NCI-H146 (cell line): ENCODE results near the gene LYPD4.

Experiments used
- DNase-seq: peaks from one replicate; lab custom pipeline; 2025; lab: John Stamatoyannopoulos, UW

Gene LYPD4

DNA sequence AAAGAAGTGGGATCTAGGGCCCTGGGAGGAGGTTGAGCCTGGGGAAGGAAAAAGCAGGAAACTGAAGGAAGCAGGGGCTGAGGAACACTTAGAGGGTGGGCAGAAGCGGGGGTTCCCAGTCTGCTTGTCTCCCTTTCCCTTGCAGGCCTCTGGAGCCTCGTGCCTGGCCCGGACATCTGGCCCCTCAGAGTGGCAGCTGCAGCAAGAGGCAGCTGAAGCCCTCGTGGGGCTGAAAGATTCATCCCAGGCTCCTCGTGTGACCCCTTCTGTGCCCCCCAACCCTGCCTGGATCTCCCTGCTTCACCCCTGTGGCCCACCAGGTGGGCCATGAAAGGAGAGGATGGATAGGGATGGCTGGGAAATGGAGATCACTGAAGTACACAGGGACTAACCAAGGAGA, 5.9 kb upstream of the LYPD4 start:
- DNase-seq: no peak

DNA sequence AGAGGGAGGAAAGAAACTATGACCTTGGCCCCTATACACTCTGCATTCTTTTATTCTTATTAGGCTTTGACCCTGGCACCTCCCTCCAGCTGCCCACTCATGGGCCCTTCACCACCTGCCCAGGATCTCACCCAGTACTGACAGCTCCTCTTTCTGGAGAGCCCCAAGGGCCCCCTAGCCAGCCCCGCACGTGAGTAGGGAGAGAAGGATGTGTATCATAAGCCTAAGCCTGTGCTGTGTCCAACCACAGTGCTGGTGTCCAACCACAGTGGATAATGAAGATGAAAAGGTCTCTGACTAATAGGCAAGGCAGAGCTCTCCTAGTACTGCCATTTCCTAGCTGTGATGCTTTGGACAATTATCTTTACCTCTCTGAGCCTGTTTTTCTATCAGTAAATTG, 4.6 kb upstream of the LYPD4 start:
- DNase-seq: no peak

DNA sequence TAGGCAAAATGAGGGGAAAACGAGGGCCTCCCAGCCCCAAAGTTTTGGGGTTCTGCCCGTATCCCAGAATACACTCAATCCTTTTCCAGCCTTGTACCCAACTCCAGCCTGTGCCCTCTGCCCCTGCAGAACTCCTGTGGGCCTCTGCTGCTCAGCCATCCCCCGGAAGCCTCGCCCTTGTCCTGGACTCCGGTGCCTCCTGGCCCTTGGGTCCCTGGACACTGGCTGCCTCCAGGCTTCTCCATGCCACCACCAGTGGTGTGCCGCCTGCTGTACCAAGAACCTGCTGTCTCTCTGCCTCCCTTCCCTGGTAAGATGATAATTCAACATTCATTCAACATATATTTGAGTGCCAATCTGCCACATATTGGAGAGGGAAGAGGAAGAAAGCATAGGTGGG, 4.2 kb upstream of the LYPD4 start:
- DNase-seq: no peak

DNA sequence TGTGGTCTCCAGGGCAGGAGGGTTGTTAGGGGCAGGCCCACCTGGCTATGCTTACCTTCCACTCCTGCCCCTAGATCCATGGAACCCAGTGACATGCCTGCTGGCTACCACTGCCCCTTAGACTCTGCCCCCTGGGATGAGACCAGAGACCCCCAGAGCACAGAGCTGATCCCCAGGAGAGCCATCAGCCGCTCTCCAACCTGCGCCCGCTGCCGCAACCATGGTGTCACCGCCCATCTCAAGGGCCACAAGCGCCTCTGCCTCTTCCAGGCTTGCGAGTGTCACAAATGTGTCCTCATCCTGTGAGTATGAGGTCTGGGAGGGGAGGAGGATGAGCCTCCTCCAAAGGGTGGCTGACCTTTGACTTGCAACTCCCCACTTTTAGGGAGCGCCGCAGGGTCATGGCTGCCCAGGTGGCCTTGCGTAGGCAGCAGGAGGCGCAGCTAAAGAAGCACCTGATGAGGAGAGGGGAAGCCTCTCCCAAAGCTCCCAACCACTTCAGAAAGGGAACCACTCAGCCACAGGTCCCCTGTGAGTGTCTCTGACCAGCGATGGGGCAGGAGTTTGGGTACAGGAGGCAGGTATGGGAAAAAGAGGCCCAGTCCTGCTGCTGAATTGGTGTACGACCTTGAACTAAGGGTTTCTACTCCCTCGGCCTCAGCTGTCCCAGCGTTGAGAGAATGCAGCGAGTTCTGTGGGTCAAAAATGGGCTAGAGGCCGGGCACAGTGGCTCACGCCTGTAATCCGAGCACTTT, 3.0 kb upstream of the LYPD4 start:
- no peak for DNase-seq

DNA sequence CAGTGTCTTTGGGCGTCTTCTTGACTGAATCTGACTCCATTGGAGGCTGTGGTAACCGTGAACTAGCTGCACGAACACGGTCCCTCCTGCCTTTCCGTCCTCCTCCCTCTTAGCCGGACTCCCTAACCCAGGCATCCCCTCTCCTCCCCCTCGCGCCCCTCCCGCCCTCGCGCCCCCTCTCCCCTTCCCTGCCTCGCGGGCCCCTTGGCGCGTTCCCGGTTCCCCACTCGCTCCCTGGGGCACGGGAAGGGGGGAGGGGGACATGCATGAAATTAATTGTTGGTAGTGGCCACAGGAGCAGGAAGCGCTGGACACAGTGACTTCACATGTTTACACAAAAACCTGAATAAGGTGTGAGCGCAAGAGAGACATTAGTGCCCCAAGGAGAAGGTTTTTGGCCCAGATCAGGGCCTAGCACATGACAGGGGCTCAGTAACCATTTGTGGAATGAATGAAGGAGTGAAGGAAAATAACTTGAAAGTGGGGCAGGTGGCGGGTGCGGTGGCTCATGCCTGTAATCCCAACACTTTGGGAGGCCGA, 638 bp upstream of the LYPD4 start:
- no peak for DNase-seq

DNA sequence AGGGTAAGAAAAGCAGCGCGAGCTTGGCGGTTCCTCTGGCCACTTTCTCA, 343 bp upstream of the LYPD4 start, which contains the start of gene DMRTC2:
DMRTC2 (plus strand) TSS at position 42 of the 50 bp plus-strand sequence. CDS start 2,387 bp downstream, outside the sequence.
- no peak for DNase-seq

DNA sequence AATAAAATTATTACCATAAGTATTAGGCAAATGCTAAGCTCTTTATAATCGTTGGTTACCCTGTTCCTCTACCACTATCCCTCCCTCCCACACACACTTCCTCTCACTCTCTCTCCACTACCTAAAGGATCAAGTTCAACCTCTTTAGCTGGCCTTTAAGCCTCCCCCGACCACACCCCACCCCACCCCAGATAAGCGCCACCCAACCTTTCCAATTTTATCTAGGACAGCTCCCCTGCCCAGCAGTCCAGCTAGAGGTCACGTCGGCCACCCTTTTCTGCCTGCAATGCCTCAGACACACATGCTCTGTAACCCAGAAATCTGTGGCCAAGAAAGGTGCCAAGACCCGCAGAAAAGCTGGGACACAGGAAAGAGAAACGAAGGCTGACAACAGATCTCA, 1.1 kb downstream of the LYPD4 start:
- DNase-seq: no peak

DNA sequence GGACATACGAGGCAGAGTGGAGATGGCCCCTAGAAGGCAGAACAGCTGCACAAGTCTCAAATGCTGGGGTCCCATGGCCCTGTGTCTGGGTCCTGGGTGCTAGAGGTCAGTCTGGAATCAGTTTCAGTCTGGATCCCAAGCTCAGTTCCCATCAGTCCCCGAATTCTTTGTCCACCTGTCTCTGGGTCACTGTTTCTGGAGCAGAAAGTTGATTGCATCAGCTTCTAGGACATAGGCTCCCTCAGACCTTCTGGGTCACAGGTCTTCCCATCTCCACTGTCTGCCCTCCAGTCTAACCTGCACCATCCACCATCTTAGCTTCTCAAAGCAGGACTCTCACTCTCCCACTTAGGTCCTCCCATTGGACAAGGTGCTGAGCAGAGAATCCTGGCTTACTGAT, 5.3 kb downstream of the LYPD4 start:
- DNase-seq: no peak

DNA sequence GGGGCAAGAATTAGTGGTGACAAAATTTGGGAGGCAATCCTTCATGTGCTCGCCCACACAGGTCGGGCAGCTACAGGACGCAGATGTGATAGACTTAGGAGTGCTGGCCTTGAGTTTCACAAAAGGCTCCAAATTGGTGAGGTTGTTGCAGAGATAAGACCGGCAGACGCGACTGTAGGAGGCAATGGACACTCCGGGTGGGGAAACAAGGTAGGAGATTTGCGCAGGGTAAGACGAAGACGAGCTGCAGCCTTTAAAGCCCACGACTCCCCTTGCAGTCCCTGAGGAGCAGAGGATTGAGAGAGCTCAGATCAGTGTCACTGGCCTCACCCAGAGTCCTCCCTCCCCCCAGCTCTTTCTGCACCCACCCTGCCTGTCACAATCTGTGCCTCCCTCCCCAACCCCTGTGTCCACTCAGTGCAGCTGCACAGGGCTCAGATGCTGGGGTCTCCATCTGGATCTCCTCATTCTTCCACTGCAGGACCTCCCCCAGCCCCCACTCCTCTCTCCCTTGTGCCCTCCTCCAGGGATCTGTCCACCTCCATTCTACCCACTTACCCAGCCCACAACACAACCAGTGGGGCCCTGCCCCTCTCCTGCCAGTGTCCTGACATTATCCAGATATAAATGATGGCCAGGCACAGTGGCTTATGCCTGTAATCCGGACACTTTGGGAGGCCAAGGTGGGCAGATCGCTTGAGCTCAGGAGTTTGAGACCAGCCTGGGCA, 6.3 kb downstream of the LYPD4 start:
- DNase-seq: no peak

DNA sequence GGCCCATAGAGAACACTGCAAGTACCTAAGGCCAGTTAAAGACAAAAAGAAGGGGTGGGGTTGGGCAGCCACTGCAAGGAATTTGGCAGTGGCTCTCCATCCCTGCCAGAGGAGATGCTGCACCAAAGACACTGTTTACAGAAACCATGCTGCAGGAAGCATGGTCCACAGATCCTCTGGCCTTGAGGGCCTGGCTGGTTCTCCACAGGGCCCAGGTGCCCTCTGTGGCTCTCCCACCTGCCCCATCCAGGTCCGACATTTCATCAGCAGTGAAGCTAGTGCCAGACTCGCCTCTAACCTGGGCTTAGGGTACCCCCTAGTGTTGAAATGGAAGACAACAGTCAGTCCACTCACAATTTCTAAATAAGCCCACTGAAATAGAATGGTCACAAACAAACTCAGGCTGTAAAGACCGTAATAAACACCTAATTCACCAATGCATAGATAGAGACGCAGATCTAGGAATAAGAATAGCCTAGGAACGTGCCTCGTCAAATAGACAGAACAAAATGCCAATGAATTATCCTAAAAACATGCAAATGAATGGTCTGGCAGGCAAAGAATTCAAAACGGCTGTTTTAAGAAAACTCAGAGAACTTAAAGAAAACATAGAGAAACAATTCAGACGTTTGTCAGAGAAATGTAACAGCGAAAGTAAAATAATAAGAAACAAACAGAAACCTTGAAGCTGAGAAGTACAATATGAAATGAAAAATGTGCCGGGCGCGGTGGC, 23.3 kb downstream of the LYPD4 start:
- DNase-seq: peak; percentile 78

DNA sequence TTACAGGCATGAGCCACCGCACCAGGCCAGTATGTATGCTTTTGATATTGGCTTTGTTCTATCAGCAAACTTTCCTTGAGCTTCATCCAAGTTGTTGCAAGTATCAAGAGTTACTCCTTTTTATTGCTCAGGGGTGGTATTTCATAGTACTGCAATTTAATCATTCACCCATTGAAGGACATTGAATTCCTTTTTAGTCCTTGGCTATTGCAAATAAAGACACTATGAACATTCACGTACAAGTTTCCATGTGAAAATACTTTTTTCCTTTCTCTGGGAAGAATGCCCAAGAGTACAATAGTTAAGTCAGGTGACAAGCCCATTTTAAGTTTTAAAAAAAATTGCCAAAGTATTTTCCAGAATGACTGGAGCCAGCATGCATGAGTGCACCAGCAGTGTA, 27.7 kb downstream of the LYPD4 start:
- DNase-seq: no peak

DNA sequence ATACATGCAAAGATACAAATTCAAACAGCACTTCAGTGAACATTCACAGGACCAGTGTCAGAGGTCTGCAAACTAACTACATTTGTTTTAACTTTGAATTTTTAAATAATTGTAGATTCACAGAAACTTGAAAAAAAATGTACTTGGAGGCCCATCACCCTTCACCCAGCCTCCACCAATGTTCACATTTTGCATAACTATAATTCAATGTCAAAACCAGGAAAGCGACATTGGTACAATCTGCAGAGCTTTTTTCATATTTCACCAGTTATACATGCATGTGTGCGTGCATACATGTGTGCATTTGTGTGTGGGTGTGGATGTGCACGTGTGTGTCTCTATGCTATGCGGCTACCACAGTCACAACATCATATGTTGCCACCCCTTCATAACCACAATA, 29.2 kb downstream of the LYPD4 start:
- no peak for DNase-seq

DNA sequence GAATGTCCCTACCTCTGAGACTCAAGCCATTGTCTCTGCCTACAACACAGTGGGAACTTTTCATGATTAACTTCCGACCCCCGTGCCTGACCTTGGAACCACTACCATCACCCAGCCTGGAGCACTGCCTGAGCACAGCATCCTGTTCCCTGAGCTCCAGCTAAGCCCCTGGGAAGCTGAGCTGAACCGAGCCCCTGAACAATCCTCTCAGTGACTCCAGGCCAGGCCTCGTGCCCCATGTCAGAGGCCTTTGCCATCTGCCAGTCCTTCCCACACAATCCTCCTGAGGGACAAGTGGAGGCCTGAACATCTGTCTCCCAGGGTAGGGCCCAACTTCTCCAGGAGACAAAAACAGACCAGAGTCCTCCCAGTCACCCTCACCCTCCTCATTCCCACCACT, 30.6 kb downstream of the LYPD4 start:
- DNase-seq: no peak

DNA sequence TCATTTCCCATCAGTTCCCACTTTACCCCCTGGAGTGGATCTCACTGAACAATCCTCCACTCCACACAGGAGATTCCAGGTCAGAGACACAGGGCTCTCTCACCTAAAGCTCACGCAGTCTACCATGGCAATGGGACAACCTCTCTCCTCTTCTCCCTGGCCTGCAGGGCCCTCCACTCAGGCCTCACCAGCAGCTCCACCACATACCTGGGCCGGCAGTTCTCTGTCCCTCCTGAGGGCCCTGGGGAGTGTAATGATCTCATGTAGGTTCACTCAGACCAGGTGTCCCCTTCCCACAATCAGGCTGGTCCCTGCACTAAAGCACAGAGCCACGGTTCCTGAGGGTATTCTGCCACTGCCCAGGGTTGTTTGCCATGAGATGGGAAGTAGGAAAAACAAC, 32.5 kb downstream of the LYPD4 start:
- no peak for DNase-seq

DNA sequence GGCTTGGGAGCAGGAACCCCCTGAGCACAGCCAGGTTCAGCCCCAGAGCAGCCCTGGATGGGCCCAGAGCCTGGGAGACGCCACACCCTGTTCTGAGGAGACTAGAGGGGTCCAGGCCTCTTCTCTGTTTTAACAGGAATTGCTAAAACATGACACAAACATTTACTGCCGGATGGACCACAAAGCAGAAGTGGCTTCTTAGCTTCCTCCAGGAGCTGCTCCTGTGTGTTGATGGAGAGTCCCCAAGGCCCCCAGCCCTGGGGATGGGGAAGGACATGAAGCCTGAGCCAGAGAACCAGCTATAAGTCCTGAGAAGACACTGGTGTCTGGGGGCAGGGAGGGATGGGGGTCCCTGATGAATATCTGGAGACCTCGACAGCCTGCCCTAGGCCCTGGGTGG, 33.4 kb downstream of the LYPD4 start:
- DNase-seq: no peak

DNA sequence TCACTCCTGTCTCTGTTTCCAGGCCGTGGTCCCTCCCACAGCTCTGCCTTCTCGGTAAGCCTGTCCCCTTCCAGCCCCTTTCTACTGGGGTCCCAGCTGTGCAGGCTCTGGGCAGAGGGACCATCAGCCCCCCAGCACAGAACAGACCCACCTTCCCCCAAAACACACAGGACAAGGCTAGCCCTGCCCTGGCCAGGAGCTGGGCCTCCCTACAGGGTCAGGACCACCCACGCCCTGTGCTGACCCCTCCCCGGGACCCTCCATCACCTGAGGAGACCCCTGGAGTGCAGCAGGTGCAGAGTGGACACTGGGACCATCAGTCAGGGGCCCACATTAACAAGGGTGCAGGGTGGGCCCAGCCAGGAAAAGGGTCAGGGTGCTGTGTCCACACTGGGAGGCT, 34.2 kb downstream of the LYPD4 start:
- DNase-seq: no peak

DNA sequence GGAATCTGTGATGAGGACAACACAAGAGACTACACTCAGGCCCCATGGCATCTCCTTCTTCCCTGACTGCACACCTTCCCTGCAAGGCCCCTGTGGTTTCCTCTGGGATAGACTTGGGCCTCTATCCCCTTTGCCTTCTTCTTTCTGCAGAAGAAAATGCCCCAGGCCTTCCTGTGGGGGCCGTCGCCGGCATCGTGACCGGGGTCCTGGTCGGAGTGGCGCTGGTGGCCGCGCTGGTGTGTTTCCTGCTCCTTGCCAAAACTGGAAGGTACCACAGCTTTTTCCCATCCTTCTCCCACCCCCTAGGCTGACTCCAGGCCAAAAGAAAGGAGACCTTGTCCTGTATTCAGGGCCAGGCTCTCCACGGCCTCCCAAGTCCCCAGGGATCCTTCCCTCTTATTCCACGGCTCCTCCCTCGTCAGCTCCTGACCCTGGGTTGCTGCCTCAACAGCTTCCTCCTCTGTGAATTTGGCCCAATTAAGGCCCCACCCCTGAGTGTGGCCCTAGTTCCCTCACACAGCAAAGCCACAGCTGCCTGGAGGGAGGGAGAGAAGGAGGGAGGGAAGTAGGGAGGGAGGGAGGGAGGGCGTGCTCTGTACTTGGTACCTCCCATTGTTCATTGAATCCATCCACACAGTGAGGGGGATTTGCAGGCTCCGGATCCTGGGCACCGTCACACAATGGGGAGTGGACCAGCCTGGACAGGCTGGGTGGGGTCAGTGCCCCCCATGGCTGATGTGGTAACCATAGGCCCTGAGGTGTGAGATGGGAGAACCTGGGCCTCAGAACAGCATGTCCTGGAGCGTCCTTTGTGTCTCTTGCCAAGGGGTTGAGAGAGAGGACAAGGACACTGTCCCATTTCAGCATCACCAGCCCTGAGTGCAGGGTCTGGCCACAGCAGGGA, 35.6 kb downstream of the LYPD4 start:
- no peak for DNase-seq

DNA sequence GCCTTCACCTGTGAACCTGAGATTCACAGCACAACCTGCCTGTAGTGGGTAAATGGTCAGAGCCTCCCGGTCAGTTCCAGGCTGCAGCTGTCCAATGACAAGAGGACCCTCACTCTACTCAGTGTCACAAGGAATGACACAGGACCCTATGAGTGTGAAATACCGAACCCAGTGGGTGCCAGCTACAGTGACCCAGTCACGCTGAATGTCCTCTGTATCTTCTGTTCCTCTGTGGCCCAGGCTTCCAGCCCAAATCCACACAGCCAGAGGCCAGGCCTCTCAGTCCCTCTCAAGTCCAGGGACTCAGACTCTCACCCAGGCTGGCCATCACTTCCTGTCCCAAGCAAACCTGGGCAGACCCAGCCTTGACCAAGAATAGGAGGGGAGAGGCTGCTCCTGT, 37.3 kb downstream of the LYPD4 start:
- no peak for DNase-seq

DNA sequence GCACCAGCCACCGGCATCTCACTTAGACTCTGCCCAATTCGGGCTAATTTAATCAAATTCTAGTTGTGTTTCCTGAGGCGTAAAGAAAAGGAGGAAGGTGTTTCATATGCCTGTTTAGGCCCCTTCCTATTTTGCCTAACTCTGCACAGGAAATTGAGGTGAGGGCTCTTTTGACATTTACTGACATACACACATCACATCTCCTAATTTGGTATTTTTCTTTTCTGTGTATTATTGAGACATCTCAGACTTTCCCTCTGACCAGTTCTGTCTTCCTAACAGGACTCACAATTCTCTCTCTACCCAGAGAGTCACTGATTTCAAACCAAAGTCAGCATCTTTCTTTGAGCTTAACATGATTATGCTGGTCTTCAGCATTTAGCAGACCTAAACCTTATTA, 40.1 kb downstream of the LYPD4 start:
- no peak for DNase-seq

DNA sequence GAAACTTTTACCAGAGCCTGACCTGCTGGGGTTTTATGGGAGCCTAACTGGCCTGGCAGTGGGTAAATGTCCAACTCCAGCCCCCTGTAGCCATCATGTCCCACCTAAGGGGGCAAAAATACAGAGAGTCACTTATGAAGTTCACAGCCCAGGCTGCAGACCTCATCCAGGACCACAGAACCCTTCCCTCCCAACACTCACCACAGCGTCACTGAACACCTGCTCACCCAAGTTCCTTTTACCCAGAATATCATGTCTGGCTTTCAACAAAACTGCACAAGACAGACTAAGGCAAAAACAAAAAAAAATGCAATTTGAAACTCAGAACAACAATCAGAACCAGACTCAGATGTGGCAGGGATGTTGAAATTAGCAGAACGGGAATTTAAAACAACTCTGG, 41.7 kb downstream of the LYPD4 start:
- DNase-seq: no peak

DNA sequence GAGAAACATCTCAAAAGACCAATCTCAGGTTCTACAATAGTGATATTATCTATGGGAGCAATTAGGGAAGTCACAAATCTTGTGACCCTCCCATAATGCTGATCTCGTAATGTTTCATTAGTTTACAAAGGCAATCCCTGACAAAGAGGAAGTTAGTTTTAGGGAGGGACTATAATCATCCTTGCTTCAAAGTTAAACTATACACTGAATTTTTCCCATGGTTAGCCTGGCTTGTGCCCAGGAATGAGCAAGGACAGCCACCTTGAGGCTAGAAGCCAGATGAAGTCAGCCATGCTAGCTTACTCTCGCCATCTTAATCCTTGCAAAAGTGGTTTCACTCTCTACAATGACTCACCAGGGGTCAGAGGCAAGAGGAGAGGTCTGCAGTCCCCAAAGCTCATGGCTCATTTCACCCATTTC, 42.7 kb downstream of the LYPD4 start:
- no peak for DNase-seq

DNA sequence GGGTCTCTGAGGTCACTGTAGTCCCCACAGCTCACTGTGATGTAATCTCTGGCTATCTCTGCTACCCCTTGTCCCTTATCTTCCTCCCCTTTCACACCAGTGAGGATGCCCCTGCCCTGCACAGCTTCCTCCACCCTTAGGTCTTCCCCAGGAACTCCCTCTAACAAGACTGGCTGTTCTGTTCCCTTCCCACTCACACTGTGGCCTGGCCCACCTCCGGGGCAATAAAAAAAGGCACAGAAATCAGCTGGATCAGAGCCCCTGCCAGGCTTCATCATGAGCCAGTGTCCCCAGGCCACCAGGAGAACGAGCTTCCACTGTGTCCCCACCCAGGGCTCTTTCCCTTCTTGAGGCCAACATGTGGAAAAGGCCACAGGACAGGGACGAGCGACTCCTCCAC, 43.5 kb downstream of the LYPD4 start:
- no peak for DNase-seq
